Activated T-cell treated with anti-CD3 and anti-CD28 coated beads, Interleukin-2, amount 50 U/mL, for 48 hours (primary cell): ENCODE results near the gene ZBTB39.
"Not testable (repeated sequence)": the region's sequence is repeated elsewhere in the genome, so short reads cannot be mapped to it uniquely, and the experiment has no call there.

ENCODE experiments used
- DNase-seq, 2 experiments: peaks; one replicate each; pipeline ENCODE4 v3.0.0-alpha.2; 2020

Gene ZBTB39

GRCh38 chr12:56978397-56979138 lies 27.8 kb downstream of the ZBTB39 start:
- no peak for DNase-seq

DNA sequence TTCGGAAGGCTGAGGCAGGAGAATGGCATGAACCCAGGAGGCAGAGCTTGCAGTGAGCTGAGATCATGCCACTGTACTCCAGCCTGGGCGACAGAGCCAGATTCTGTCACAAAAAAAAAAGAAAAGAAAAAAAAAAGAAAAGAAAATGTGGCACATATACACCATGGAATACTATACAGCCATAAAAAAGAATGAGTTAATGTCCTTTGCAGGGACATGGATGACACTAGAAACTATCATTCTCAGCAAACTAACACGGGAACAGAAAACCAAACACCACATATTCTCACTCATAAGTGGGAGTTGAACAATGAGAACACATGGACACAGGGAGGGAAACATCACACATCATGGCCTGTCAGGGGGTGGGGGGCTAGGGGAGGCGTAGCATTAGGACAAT lies 29.0 kb downstream of the ZBTB39 start:
- DNase-seq, result not testable (repeated sequence)

DNA sequence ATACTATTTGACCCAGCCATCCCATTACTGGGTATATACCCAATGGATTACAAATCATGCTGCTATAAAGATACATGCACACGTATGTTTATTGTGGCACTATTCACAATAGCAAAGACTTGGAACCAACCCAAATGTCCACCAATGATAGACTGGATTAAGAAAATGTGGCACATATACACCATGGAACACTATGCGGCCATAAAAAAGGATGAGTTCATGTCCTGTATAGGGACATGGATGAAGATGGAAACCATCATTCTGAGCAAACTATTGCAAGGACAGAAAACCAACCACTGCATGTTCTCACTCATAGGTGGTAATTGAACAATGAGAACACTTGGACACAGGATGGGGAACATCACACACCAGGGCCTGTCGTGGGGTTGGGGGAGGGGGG lies 32.1 kb downstream of the ZBTB39 start:
- not testable (repeated sequence) for DNase-seq

DNA sequence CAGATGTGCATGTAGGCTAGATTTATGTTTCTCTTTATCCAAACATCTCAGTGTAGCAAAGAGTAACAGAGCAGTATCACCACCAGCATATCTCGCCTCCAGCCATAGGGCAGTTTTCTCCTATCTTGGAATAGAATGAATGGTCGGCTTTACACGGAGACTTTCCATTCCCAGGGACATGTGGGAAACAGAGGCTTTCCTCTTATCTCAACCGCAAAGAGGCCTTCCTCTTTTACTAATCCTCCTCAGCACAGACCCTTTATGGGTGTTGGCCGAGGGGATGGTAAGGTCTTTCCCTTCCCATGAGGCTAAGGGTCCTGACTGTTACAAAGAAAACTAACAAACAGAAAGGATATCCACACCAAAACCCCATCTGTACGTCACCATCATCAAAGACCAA lies 37.4 kb downstream of the ZBTB39 start:
- not testable (repeated sequence) for DNase-seq

DNA sequence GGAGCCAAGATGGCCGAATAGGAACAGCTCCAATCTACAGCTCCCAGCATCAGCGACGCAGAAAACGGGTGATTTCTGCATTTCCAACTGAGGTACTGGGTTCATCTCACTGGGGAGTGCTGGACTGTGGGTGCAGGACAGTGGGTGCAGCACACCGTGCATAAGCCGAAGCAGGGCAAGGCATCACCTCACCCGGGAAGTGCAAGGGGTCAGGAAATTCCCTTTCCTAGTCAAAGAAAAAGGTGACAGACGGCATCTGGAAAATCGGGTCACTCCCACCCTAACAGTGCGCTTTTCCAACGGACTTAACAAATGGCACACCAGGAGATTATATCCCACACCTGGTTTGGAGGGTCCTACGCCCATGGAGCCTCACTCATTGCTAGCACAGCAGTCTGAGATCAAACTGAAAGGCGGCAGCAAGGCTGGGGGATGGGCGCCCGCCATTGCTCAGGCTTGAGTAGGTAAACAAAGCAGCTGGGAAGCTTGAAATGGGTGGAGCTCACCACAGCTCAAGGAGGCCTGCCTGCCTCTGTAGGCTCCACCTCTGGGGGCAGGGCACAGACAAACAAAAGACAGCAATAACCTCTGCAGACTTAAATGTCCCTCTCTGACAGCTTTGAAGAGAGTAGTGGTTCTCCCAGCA lies 40.2 kb downstream of the ZBTB39 start:
- DNase-seq, result not testable (repeated sequence)

- not testable (repeated sequence) for DNase-seq
Observed at GRCh38 chr12:56965124-56965523, 41.2 kb downstream of the ZBTB39 start.

DNA sequence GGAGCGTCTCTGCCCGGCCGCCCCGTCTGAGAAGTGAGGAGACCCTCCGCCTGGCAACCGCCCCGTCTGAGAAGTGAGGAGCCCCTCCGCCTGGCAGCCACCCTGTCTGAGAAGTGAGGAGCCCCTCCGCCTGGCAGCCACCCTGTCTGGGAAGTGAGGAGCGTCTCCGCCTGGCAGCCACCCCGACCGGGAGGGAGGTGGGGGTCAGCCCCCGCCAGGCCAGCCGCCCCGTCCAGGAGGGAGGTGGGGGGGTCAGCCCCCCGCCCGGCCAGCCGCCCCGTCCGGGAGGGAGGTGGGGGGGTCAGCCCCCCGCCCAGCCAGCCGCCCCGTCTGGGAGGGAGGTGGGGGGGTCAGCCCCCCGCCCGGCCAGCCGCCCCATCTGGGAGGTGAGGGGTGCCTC lies 42.8 kb downstream of the ZBTB39 start:
- not testable (repeated sequence) for DNase-seq

DNA sequence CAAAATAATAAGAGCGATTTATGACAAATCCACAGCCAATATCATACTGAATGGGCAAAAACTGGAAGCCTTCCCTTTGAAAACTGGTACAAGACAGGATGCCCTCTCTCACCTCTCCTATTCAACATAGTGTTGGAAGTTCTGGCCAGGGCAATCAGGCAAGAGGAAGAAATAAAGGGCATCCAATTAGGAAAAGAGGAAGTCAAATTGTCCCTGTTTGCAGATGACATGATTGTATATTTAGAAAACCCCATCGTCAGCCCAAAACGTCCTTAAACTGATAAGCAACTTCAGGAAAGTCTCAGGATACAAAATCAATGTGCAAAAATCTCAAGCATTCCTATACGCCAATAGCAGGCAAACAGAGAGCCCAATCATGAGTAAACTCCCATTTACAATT lies 44.1 kb downstream of the ZBTB39 start:
- DNase-seq, result not testable (repeated sequence)

GRCh38 chr12:56958422-56958821 lies 47.9 kb downstream of the ZBTB39 start:
- no peak for DNase-seq

GRCh38 chr12:56957229-56958052 lies 48.9 kb downstream of the ZBTB39 start, which contains the start of gene RDH16:
Gene RDH16, minus strand, starts transcription at chr12:56957608. Its CDS starts 146 bp downstream, at chr12:56957462.
- no peak for DNase-seq

DNA sequence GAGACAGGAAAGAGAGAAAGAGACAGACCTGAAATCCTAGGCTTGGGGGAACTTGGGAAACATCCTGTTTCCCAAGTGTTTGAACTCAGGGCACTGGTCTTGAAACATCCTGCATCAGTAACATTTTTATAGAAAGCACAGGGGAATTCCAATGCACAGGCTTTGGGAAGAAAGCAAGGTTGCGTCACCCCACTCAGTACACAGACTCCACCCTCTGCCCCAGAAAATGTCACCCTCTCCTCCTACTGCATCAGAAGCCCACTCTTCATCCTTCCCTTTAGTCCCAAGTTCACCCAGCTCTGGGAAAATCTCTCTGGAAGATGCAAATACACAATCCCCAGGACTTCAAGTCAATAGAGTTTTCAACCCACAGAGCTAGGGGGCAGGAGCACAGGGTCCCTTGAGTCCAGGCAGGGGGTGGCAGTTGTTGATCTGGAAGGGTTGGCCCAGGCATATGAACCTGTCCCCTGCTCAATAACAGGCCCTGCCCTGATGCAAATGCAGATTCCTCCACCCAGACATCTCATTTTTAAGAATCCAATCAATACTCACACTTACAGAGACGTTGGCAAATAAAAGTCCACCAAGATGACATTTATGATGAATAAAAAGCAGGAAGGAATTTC lies 50.6 kb downstream of the ZBTB39 start:
- no peak for DNase-seq

DNA sequence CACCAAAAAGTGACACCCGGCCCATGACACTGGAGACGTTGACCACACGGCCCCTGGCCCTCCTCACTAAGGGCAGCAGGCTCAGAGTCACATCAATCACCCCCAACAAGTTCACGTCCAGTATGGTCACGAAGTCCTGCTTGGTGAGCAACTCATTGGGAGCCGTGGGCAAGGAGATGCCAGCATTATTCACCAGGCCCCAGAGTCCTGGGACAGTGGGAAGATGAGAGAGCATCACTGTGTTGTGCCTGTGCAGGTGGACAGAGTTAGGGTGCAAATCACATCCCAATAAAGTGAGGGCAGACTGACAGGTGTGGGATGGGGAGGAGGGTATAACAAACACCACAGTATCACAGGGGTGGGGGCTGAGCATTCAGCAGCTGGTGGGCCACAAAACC lies 51.4 kb downstream of the ZBTB39 start:
- DNase-seq, result no peak

DNA sequence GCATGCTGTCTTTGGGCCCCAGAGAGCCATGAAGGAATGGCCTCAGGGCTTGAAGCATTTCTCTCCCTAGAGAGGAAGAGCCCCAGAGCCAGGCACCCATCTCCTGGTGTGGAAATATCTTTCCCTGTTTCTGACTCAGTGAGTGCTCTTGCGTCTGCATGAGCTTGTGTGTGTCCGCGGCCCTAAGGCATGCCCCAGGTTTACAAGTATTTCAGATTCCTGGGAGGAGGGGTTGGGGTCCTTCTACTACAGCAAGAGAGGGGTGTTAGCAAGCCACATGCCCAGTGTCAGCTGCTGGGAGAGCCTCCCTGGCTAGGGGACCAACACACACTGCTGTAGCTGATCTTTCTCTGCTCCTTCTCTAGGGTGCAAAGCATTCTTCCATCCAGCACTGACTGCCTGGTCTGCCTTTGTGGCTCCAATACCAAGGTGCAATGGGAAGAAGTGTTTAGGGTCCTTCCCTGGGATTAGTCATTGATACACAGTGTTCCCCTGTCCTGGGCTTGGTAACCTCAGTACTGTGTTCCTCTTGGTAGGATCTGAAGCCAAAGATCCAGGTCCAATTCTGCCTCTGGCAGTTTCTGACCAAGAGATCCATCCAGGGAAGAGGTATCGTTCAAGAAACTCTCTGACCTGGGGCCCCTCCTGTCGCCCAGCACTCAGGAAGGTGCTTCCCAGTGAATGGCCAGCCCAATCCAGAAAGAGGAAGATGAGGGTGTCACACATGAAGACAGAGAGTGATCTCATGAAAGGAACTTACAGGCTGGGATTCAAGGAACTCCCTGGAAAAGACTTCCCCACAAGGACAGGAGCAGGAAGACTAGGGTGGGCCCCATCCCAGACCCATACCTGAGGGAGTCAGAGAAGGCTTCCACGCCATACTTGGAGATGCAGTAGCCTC lies 52.0 kb downstream of the ZBTB39 start:
- DNase-seq, result no peak

GRCh38 chr12:56953314-56953713 lies 53.0 kb downstream of the ZBTB39 start:
- no peak for DNase-seq

DNA sequence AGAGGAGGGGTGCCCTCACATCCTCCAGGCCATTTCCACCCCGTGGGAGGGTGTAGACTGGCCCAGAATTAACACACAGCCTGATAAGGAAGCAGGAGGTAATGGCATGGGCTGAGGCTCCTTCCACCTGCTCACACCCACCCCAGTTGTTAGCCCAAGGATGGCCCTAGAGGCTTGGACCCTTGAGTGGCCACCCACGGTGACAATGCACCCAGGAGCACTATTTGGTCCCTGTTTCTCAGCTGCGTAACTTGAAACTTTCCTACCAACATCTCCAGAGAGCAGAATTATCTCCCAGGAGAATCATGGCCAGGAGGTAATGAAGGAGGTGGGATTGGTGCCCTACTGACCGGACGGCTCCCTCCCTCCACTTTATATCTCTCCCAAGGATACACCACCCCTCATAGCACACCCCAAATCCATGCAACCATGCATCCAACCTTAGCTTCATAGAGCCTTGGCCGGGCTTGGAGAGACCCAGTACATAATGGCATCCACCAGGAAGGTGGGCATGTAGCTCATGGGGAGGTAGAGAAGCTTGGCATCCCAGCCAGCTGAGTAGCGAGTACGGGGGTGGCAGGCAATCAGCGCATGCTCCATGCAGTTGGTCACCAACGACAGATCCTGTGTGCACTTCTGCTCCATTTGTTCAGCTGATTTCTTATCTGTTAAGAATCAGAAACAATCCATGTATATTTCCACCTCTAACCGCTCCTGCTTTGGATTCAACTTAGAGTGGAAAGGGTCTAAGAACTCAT lies 54.6 kb downstream of the ZBTB39 start:
- no peak for DNase-seq

DNA sequence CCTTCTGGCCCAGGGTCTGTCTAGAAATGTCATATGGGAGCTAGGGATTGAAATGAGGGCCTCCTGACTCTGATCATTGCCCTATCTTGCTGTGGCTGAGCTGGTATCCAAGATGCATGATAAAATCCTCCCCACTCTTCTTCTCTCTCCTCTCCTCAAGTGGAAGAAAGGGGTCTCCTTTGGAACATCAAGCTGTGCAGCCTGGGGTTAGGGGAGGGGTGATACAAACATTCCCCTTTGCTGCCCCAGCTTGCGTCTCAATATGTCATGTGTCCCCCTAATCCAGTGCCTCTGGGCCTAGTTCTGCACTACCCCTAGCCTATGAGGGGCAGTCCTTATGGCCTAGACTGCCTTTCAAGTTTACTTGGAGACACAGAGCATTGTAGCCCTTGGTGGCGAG lies 57.5 kb downstream of the ZBTB39 start:
- no peak for DNase-seq
